NCI-H1694 treated with DMSO at 0.1 percent for 48 hours (cell line): ENCODE data around the gene SUPT7L.

ENCODE experiments used
- DNase-seq: peaks from one replicate; lab custom pipeline; 2025; lab: John Stamatoyannopoulos, UW

SUPT7L gene

GRCh38 chr2:27663285-27664153 is at the start of gene SUPT7L, which contains the start of gene SLC4A1AP:
Gene SUPT7L, minus strand, starts transcription at chr2:27663614. Its CDS starts 1,422 bp downstream, at chr2:27662192.
Gene SLC4A1AP, plus strand, starts transcription at chr2:27663889. Its CDS starts 26 bp downstream, at chr2:27663915.
- peak; percentile 83 for DNase-seq

DNA sequence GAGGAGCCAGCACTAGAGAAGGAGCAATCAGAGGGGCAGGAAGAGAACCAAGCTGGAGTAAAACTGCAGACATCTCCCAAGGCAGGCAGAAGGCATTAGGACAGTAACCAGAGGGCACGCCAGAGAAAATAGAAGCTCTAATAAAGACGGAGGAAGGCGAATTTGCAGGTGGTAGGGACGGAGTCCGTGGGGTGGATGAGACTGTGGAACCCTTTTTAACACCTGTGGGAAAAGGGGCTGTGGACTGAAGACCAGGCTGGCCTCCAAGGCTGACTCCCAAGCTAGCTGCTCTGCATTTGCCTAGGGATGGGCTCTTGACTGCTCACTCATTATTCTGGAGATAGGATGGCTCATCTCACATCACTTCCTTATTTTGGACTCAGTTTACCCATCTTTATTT is 49.8 kb upstream of the SUPT7L start:
- DNase-seq: no peak

DNA sequence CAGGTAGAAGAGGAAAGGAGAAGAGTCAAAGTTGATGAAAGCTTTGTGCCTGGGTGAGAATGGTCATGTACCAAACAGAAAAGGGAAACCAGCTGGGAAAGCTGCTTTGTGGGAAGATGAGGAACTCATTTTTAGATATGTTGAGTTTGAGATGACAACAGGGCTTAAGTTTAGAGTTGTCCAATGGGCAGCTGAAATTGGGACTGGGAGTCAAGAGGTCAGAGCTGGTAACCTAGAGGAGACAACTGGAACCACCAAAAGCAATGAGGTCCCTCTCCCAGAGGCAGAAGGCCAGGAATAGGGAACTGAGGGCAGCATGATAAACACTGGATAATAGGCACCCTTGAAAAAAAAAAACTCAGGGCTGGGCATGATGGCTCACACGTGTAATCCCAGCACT is 49.1 kb upstream of the SUPT7L start:
- DNase-seq: no peak

GRCh38 chr2:27711804-27712203 is 48.4 kb upstream of the SUPT7L start:
- DNase-seq: no peak

- no peak for DNase-seq
Measured at GRCh38 chr2:27710640-27711430, 47.4 kb upstream of the SUPT7L start.

GRCh38 chr2:27709960-27710575 is 46.7 kb upstream of the SUPT7L start:
- no peak for DNase-seq

GRCh38 chr2:27709326-27709725 is 45.9 kb upstream of the SUPT7L start:
- no peak for DNase-seq

- no peak for DNase-seq
Measured at GRCh38 chr2:27708666-27709065, 45.3 kb upstream of the SUPT7L start.

GRCh38 chr2:27708257-27708654 is 44.8 kb upstream of the SUPT7L start:
- no peak for DNase-seq

DNA sequence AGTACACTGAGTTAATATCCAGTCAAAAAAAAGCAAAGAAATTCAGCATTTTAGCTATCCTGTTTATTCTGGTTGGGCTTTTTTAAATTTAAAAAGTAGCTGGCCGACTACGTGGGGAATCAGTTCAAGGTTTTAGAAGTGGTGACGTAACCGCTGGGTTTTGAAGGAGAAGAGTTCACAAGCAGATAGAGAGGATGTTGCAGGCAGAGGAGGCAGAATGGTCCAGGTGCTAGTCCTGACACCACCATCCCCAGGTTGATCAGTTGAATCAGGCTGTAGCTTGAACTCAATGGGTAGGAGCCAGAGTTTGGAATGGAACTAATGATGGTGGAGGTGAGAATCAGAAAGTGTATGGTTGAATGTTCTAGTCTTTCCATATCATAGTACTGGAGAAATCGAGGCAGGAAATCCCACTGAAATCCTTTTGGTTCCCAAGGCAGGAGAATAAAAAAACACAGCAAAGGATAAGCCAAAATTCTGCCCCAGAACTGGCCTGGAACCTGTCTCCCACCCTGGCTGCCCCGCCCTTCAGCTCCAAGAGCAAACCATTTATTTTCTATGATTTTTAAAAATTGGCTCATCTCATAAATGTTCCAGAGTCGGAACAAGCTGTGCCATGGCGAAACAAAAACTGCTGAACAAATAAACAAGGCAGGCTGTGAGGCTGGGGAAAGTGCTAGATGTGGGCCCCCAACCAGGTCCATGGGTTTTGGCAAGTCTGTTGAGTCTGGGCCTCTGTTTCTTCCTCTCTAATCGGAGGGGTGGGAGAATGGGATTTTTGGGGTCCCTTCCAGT is 44.2 kb upstream of the SUPT7L start:
- DNase-seq: no peak

GRCh38 chr2:27705851-27706622 is 42.6 kb upstream of the SUPT7L start:
- no peak for DNase-seq

- DNase-seq: no peak
Measured at GRCh38 chr2:27704342-27704876, 41.0 kb upstream of the SUPT7L start.

- peak; percentile 64 for DNase-seq
Measured at GRCh38 chr2:27703638-27704341, 40.4 kb upstream of the SUPT7L start.

- DNase-seq: no peak
Measured at GRCh38 chr2:27702302-27702701, 38.9 kb upstream of the SUPT7L start.

DNA sequence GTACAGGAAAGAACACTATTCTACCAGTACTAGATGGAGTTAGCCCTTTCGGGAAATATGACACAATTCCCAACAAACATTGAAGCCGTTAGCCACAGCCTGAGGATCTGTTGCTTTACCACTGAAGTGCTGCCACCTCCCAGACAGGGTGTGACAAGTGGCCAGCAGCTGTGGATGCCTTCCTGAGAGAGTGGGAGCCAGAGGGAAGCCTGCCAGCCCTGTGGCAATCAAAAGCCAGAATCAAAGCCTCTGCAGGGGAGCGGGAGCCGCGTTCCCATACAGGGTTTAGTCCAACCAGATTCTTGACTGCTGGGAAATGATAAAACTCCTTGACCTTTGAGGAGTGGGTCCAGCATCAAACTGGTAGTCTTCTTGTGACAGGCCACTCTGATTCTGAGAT is 38.3 kb upstream of the SUPT7L start:
- DNase-seq: no peak

GRCh38 chr2:27697660-27698059 is 34.2 kb upstream of the SUPT7L start:
- no peak for DNase-seq

- no peak for DNase-seq
Measured at GRCh38 chr2:27690052-27690451, 26.6 kb upstream of the SUPT7L start.

GRCh38 chr2:27689424-27689823 is 26.0 kb upstream of the SUPT7L start:
- no peak for DNase-seq

GRCh38 chr2:27687232-27687631 is 23.8 kb upstream of the SUPT7L start:
- no peak for DNase-seq

GRCh38 chr2:27685577-27685976 is 22.2 kb upstream of the SUPT7L start:
- DNase-seq: no peak
